NCI-H1930 (cell line): Measurements from ENCODE around the gene SLC11A2.
"Not testable (repeated sequence)": the region's sequence is repeated elsewhere in the genome, so short reads cannot be mapped to it uniquely, and the experiment has no call there.

ENCODE experiments used
- DNase-seq, 2 experiments: peaks; one replicate each; lab custom pipeline; 2025; lab: John Stamatoyannopoulos, UW

Gene SLC11A2

DNA sequence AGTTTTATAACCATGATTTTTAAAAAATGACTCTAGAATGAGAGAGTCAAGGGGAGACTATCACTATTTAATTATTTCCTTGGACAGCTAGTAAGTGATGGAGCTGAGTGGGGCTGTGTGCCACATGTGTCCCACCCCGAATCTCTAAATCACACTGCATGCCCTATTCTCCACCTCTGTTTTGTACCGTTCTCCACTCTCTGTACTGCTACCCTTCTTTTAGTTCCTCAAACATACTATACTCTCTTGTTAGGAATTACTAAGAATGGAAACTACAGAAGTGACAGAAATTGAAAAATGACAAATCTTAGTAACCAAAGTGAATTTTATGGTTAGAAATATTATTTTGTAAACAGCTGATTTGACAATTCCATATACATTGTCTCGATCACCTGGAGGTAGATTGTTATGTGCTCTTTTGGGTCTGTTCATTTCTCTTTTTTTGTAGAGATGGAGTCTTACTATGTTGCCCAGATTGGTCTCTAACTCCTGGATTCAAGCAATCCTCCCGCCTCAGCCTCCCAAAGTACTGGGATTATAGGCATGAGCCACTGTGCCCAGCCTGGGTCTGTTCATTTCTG is 35.9 kb downstream of the SLC11A2 start:
- DNase-seq: no peak

GRCh38 chr12:50988871-50989270 is 37.3 kb downstream of the SLC11A2 start:
- no peak for DNase-seq

GRCh38 chr12:50988051-50988450 is 38.1 kb downstream of the SLC11A2 start:
- DNase-seq: no peak

GRCh38 chr12:50986966-50987737 is 39.0 kb downstream of the SLC11A2 start:
- DNase-seq: no peak

GRCh38 chr12:50985322-50985721 is 40.9 kb downstream of the SLC11A2 start:
- DNase-seq: no peak

DNA sequence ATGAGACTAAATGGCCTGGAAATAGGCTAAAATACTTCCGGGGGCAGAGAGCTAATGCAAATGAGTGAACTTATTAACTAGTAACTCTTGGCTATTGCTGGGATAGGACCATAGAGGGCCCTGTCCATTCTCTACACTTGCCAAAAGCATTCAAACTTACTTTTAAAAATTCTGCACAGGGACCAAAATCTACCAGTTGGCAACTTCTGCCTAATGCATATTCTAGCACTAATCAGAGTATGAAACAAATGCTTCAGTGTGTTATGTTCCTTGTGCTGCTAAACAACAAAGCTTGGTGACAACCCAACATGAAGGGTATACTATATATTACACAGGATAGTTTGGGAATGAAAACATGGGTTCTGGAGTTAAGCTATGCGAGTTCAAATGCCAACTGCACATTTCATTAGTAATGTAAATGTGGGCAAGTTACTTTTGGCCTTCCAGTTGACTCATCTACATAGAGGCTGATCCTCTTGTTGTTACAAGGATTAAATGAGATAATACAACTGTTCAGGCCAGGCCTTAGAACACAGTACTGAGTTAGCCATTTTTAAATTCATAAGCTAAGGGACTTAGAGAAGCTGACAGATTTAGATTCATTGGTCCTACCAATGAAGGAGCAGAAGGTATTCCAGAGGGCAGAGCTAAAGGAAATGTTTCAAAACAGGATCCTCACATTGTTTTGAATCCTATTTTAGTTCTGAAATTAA is 41.4 kb downstream of the SLC11A2 start:
- DNase-seq: no peak

DNA sequence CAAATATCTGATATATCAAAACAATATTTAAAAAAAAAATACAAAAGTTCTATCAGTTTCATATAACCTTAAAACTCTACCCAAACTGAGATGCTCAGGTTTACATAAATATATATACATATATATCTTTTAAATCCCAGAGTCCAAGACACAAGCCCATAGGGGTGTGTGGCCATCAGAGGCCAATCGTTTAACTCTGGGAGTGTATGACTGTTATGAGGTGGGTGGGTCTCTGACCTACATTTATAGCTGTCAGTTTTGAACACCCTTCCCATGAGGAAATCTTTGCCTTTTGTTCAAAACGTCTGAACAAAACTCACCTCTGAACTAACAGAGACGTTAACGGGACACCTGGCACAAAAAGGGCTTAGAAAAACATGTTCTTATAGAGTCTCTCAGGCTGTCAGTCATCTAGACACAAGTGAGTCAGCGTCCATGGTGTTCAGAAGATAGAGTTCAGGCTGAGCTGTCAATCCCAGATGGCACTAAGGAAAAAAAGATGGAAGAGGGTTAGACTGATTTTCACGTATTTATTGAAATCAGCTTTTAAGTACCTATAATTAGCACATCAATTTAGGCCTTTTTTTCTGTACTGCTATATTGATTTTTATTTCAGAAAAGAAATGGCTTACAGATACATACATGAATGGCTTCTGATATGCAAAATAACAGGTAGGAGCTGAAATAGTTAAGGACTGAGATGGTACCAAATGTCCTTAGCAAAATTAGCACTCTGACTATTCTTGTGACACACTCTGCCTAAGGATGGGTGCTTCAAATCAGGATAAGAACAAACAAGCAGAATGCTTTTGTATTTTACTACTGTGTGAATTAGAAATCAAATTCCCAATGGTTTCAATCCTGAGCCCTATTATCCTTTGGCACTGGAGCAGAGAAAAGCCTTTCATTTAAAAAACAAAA is 44.6 kb downstream of the SLC11A2 start:
- DNase-seq: no peak

GRCh38 chr12:50980545-50980944 is 45.6 kb downstream of the SLC11A2 start:
- no peak for DNase-seq

- DNase-seq: no peak
Measured at GRCh38 chr12:50979369-50980052, 46.7 kb downstream of the SLC11A2 start.

- DNase-seq: no peak
Measured at GRCh38 chr12:50971946-50972345, 54.2 kb downstream of the SLC11A2 start.

DNA sequence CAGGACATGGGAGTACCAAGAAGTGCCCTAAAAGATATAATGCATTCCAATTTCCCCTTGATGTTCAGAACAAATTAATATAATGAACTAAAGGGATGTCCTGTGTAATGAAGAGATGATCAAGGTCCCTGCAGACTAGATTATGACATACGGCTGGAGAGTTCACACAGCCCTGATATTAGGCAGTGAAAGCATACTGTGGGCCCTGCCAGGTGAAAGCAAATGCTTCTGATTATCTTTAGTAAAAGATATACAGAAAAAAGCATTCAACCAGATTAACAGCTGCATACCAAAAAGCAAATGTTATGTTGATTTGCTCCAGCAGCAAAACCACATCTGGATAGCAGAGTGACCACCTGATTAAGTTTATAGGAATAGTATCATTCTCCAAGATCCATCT is 61.8 kb downstream of the SLC11A2 start:
- no peak for DNase-seq

GRCh38 chr12:50961708-50962107 is 64.5 kb downstream of the SLC11A2 start:
- DNase-seq: no peak

DNA sequence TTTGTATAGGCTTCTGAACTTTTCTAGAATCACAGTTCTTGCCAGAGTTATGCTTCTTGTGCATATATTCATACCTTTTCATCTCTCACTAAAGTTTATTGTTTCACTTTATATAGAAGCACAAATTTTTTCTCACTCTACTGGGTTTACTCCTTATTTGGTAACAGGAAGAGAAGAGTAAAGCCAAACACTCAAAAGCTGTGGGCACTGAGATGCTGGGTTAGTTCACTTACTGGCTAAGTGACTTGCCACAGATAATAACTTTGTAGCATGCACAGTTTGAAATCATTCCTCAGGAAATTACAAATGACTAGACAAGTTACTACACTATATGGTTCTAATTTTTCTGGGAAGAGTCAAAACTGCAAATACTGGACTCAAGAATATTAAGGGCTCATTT is 66.1 kb downstream of the SLC11A2 start:
- no peak for DNase-seq

GRCh38 chr12:50955697-50956096 is 70.5 kb downstream of the SLC11A2 start:
- DNase-seq: no peak

DNA sequence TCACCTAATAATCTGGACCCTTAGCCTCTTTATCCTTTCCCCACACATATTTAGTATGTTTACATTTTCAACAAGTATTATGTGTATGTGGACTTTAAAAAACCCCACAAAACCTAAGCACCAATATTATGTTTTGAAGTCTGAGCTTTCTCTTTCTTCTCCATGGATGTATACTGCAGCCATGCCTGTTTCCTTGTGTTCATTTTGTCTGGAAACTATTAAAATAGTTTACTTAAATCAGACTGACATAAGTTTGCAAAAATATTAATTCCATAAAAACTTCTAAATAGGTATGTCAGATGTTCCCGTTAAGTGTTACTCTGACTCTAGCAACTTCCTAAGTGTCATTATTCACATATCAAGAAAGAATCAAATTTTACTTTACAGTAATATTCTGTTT is 70.9 kb downstream of the SLC11A2 start:
- DNase-seq: no peak

DNA sequence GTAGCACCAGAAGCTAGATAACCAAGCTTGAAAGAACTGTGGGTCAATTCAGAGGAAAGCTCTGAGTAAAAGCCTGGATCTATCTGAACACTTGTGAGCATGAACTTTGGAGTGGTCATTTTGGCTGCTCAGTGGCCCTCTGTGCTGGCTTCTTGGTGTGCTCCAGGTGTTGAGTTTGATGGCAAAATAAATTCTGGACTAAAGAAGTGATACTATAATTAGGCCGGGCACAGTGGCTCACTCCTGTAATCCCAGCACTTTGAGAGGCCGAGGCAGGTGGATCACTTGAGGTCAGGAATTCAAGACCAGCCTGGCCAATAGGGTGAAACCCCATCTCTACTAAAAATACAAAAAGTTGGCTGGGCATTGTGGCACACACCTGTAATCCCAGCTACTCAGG is 71.4 kb downstream of the SLC11A2 start:
- DNase-seq: not testable (repeated sequence)

GRCh38 chr12:50953047-50953446 is 73.1 kb downstream of the SLC11A2 start:
- no peak for DNase-seq

DNA sequence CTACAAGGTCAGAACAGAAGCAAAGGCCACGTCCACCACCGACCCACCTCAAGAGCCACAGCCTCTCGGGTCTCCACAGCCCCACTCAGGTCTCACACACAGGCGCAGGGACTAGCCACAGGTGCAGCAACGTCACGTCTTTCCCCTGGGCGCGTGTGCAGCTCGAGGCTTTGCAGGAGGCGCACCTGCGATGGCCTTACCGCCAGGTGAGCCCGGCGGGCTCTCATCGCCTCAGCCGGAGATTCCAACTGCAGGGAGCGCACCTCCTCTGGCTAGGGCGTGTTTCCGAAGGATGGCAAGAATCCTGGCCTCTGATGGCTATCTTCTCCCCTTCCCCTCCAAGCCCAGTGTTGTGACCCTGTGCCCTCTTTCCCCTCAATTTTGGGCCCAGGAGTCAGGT is 73.7 kb downstream of the SLC11A2 start, which contains the start of gene HIGD1C:
TSS of gene HIGD1C (plus strand) at position 35 of the 400 bp plus-strand sequence. CDS start 1,455 bp downstream, outside the sequence.
- DNase-seq: no peak

- DNase-seq: no peak
Measured at GRCh38 chr12:50951112-50951511, 75.1 kb downstream of the SLC11A2 start.

GRCh38 chr12:50949801-50950302 is 76.3 kb downstream of the SLC11A2 start:
- no peak for DNase-seq

- no peak for DNase-seq
Measured at GRCh38 chr12:50948798-50949197, 77.4 kb downstream of the SLC11A2 start.
